ENCODE data around the gene LENG1. TPM values are rescaled to one million over a fixed set of nuclear protein-coding genes. Genes with fewer than 3 reads are reported as not detected.

The LENG1 gene
- total RNA-seq, 1 donor from 2014 or later, result 3.4 TPM

DNA sequence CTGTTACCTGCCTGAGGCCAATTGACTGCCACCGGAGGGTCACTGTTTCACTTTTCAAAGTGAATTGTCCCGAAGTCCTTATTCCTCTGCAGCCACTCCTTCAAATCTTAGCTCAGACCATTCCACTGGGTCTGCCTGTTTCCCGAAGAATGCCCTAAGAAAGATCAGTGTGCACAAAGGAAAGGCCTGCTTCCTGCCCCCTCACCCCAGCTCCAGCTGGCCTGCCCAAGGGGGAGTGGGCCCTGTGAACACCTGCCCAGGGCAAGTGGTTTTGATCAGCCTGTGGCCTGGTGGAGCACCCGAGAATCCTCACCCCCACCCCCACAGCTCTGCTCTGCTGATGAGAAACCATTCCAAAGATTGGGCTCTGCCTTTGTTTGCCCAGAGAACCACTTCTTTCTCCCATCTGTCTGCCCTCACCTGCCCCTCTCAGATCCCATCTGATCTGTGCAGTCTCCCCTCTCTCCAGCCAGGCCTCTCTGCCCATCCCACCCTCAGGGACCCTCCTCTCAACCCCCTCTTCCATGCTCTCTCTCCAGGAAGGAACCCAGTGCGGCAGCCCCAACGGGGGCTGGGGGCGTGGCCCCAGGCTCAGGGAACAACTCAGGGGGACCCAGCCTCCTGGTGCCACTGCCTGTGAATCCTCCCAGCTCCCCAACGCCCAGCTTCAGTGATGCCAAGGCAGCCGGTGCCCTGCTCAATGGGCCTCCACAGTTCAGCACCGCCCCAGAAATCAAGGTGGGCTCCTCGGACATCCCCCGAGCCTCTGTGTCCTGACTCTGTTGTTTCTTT lies 10.3 kb downstream of the LENG1 start:
- Mint-ChIP-seq H3K4me3 (ENCODE audit: unreplicated experiment) (peak overlapping the region; percentile 70), H3K9me3 (ENCODE audit: unreplicated experiment) (no peaks in the 10 kb centered on the region), H3K4me1 (ENCODE audit: unreplicated experiment) (peaks cover 16% of the 10 kb centered on the region), H3K36me3 (ENCODE audit: low read depth, unreplicated experiment) (peaks cover 59% of the 10 kb centered on the region), H3K27me3 (ENCODE audit: unreplicated experiment) (peaks cover 8% of the 10 kb centered on the region), H3K27ac (ENCODE audit: unreplicated experiment) (peak overlapping the region; percentile 94)
- TF ChIP-seq, protein P1, sequence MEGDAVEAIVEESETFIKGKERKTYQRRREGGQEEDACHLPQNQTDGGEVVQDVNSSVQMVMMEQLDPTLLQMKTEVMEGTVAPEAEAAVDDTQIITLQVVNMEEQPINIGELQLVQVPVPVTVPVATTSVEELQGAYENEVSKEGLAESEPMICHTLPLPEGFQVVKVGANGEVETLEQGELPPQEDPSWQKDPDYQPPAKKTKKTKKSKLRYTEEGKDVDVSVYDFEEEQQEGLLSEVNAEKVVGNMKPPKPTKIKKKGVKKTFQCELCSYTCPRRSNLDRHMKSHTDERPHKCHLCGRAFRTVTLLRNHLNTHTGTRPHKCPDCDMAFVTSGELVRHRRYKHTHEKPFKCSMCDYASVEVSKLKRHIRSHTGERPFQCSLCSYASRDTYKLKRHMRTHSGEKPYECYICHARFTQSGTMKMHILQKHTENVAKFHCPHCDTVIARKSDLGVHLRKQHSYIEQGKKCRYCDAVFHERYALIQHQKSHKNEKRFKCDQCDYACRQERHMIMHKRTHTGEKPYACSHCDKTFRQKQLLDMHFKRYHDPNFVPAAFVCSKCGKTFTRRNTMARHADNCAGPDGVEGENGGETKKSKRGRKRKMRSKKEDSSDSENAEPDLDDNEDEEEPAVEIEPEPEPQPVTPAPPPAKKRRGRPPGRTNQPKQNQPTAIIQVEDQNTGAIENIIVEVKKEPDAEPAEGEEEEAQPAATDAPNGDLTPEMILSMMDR (IDR thresholded peaks at IDR 0.05; ENCODE audit: unreplicated experiment), result no peak
- no peak for DNase-seq (ENCODE audit: low spot score)

DNA sequence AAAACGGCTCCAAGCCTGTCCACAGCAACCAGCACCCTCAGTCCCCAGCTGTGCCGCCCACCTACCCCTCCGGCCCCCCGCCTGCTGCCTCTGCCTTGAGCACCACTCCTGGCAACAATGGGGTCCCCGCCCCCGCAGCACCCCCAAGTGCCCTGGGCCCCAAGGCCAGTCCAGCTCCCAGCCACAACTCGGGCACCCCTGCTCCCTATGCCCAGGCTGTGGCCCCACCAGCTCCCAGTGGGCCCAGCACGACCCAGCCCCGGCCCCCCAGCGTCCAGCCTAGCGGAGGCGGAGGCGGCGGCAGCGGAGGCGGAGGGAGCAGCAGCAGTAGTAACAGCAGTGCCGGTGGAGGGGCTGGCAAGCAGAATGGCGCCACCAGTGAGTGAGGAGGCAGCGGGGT lies 11.4 kb downstream of the LENG1 start:
- no peak for DNase-seq (ENCODE audit: low spot score)
- peaks cover 13% of the 10 kb centered on the region for H3K4me1 Mint-ChIP-seq (ENCODE audit: unreplicated experiment)
- no peaks in the 10 kb centered on the region for H3K9me3 Mint-ChIP-seq (ENCODE audit: unreplicated experiment)
- H3K4me3 Mint-ChIP-seq (ENCODE audit: unreplicated experiment), result no peak overlapping the region
- H3K36me3 Mint-ChIP-seq (ENCODE audit: low read depth, unreplicated experiment), result peaks cover 66% of the 10 kb centered on the region
- H3K27me3 Mint-ChIP-seq (ENCODE audit: unreplicated experiment), result peaks cover 7% of the 10 kb centered on the region
- no peak overlapping the region for H3K27ac Mint-ChIP-seq (ENCODE audit: unreplicated experiment)
- TF ChIP-seq, protein P1 (IDR thresholded peaks at IDR 0.05; ENCODE audit: unreplicated experiment), result no peak

DNA sequence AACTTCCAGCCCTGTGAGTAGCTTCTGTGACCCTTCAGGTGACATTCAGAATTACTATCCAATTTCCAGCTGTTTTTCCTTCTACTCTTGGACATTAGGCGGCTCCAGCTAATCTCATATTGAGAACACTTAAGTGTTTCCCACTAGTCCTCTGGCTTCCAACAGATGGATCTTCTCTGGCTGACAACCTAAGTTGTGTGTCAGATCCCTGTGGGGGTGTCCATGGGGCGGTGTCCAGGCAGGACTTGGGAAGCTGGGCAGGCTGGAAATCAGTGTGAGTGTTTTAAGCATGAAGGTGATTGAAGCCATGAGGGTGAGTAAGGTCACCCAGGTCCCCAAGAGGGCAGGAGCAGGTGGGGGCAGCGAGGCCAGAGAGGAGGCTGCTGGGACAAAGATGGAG lies 11.8 kb downstream of the LENG1 start:
- Mint-ChIP-seq H3K4me3 (ENCODE audit: unreplicated experiment) (peak overlapping the region; percentile 73), H3K36me3 (ENCODE audit: low read depth, unreplicated experiment) (peaks cover 70% of the 10 kb centered on the region), H3K27ac (ENCODE audit: unreplicated experiment) (peak overlapping the region; percentile 83), H3K27me3 (ENCODE audit: unreplicated experiment) (peaks cover 7% of the 10 kb centered on the region), H3K4me1 (ENCODE audit: unreplicated experiment) (peaks cover 13% of the 10 kb centered on the region), H3K9me3 (ENCODE audit: unreplicated experiment) (no peaks in the 10 kb centered on the region)
- TF ChIP-seq, protein P1 (IDR thresholded peaks at IDR 0.05; ENCODE audit: unreplicated experiment), result no peak
- DNase-seq (ENCODE audit: low spot score), result no peak

DNA sequence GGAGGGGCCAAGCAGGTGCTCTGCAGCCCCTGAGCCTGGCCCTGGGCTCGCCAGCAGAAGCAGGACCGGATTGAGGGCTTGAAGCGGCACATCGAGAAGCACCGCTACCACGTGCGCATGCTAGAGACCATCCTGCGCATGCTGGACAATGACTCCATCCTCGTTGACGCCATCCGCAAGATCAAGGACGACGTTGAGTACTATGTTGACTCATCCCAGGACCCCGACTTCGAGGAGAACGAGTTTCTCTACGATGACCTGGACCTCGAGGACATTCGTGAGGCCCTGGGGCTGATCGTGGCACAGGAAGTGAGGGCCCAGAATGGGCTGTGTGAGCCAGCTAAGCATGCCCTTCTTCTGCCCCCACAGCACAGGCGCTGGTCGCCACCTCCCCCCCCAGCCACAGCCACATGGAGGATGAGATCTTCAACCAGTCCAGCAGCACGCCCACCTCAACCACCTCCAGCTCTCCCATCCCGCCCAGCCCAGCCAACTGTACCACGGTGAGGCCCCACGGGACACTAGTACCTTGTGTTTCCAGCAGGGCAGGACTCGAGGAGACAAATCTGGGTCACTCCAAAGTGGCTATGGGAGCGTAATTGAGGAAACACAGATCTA lies 13.9 kb downstream of the LENG1 start:
- no peak overlapping the region for H3K4me3 Mint-ChIP-seq (ENCODE audit: unreplicated experiment)
- H3K27me3 Mint-ChIP-seq (ENCODE audit: unreplicated experiment), result peaks cover 5% of the 10 kb centered on the region
- no peak for DNase-seq (ENCODE audit: low spot score)
- peaks cover 75% of the 10 kb centered on the region for H3K36me3 Mint-ChIP-seq (ENCODE audit: low read depth, unreplicated experiment)
- peaks cover 12% of the 10 kb centered on the region for H3K4me1 Mint-ChIP-seq (ENCODE audit: unreplicated experiment)
- H3K9me3 Mint-ChIP-seq (ENCODE audit: unreplicated experiment), result no peaks in the 10 kb centered on the region
- TF ChIP-seq, protein P1 (IDR thresholded peaks at IDR 0.05; ENCODE audit: unreplicated experiment), result no peak
- no peak overlapping the region for H3K27ac Mint-ChIP-seq (ENCODE audit: unreplicated experiment)
